ENCODE results near the gene GON4L. TPM values are rescaled to one million over a fixed set of nuclear protein-coding genes. Genes with fewer than 3 reads are reported as not detected.

The GON4L gene
- total RNA-seq, 1 experiment from 2014 or later, result 54.4 TPM

GRCh38 chr1:155834296-155834926, 22.6 kb downstream of the GON4L start:
- POLR2A ChIA-PET, result no interaction called here

GRCh38 chr1:155833665-155834295, 23.2 kb downstream of the GON4L start:
- Mint-ChIP-seq H3K4me1 (peaks cover 10% of the 10 kb centered on the region), H3K27ac (peak overlapping the region; percentile 91), H3K9me3 (peaks cover 15% of the 10 kb centered on the region), H3K36me3 (peaks cover 36% of the 10 kb centered on the region), H3K4me3 (no peak overlapping the region), H3K27me3 (ENCODE audit: low read depth) (no peaks in the 10 kb centered on the region)
- DNase-seq (ENCODE audit: low spot score) (no peak), ATAC-seq (no peak)
- CTCF ChIA-PET, result no interaction called here
- TF ChIP-seq CREB1 (CRISPR knock-in tag; IDR thresholded peaks at IDR 0.05), result no peak
- POLR2A ChIA-PET, result no interaction called here

More at GRCh38 chr1:155834296-155834926, 22.6 kb downstream of the GON4L start:
- H3K9me3 Mint-ChIP-seq, result peaks cover 15% of the 10 kb centered on the region
- peak; percentile 90 for ATAC-seq
- peak overlapping the region; percentile 91 for H3K27ac Mint-ChIP-seq
- DNase-seq (ENCODE audit: low spot score), result peak; percentile 13
- H3K36me3 Mint-ChIP-seq, result peaks cover 36% of the 10 kb centered on the region
- no peaks in the 10 kb centered on the region for H3K27me3 Mint-ChIP-seq (ENCODE audit: low read depth)
- peaks cover 10% of the 10 kb centered on the region for H3K4me1 Mint-ChIP-seq
- no peak overlapping the region for H3K4me3 Mint-ChIP-seq
- no peak for TF ChIP-seq PRRX2 (CRISPR knock-in tag; IDR thresholded peaks at IDR 0.05)
- no peak for TF ChIP-seq TP53 (CRISPR knock-in tag; IDR thresholded peaks at IDR 0.05)
- no peak for TF ChIP-seq HMGA2 (CRISPR knock-in tag; IDR thresholded peaks at IDR 0.05)
- no peak for TF ChIP-seq FOXK1 (CRISPR knock-in tag; IDR thresholded peaks at IDR 0.05)
- TF ChIP-seq, protein P1, sequence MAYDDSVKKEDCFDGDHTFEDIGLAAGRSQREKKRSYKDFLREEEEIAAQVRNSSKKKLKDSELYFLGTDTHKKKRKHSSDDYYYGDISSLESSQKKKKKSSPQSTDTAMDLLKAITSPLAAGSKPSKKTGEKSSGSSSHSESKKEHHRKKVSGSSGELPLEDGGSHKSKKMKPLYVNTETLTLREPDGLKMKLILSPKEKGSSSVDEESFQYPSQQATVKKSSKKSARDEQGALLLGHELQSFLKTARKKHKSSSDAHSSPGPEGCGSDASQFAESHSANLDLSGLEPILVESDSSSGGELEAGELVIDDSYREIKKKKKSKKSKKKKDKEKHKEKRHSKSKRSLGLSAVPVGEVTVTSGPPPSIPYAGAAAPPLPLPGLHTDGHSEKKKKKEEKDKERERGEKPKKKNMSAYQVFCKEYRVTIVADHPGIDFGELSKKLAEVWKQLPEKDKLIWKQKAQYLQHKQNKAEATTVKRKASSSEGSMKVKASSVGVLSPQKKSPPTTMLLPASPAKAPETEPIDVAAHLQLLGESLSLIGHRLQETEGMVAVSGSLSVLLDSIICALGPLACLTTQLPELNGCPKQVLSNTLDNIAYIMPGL (CRISPR knock-in tag; IDR thresholded peaks at IDR 0.05), result no peak
- TF ChIP-seq, protein P2, sequence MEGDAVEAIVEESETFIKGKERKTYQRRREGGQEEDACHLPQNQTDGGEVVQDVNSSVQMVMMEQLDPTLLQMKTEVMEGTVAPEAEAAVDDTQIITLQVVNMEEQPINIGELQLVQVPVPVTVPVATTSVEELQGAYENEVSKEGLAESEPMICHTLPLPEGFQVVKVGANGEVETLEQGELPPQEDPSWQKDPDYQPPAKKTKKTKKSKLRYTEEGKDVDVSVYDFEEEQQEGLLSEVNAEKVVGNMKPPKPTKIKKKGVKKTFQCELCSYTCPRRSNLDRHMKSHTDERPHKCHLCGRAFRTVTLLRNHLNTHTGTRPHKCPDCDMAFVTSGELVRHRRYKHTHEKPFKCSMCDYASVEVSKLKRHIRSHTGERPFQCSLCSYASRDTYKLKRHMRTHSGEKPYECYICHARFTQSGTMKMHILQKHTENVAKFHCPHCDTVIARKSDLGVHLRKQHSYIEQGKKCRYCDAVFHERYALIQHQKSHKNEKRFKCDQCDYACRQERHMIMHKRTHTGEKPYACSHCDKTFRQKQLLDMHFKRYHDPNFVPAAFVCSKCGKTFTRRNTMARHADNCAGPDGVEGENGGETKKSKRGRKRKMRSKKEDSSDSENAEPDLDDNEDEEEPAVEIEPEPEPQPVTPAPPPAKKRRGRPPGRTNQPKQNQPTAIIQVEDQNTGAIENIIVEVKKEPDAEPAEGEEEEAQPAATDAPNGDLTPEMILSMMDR (IDR thresholded peaks at IDR 0.05), result no peak
- CTCF ChIA-PET, result no interaction called here

GRCh38 chr1:155831279-155831976, 25.6 kb downstream of the GON4L start:
- peaks cover 34% of the 10 kb centered on the region for H3K36me3 Mint-ChIP-seq
- DNase-seq (ENCODE audit: low spot score) (no peak), ATAC-seq (no peak)
- no peak overlapping the region for H3K4me3 Mint-ChIP-seq
- POLR2A ChIA-PET, result no interaction called here
- CTCF ChIA-PET, result no interaction called here
- peaks cover 10% of the 10 kb centered on the region for H3K4me1 Mint-ChIP-seq
- peaks cover 15% of the 10 kb centered on the region for H3K9me3 Mint-ChIP-seq
- no peak overlapping the region for H3K27ac Mint-ChIP-seq
- H3K27me3 Mint-ChIP-seq (ENCODE audit: low read depth), result no peaks in the 10 kb centered on the region
- TF ChIP-seq TEAD1 (CRISPR knock-in tag; IDR thresholded peaks at IDR 0.05), result no peak
- no peak for TF ChIP-seq AFF4 (CRISPR knock-in tag; IDR thresholded peaks at IDR 0.05; ENCODE audit: borderline replicate concordance)
- TF ChIP-seq ETV6 (CRISPR knock-in tag; IDR thresholded peaks at IDR 0.05), result no peak
- TF ChIP-seq, protein P3, sequence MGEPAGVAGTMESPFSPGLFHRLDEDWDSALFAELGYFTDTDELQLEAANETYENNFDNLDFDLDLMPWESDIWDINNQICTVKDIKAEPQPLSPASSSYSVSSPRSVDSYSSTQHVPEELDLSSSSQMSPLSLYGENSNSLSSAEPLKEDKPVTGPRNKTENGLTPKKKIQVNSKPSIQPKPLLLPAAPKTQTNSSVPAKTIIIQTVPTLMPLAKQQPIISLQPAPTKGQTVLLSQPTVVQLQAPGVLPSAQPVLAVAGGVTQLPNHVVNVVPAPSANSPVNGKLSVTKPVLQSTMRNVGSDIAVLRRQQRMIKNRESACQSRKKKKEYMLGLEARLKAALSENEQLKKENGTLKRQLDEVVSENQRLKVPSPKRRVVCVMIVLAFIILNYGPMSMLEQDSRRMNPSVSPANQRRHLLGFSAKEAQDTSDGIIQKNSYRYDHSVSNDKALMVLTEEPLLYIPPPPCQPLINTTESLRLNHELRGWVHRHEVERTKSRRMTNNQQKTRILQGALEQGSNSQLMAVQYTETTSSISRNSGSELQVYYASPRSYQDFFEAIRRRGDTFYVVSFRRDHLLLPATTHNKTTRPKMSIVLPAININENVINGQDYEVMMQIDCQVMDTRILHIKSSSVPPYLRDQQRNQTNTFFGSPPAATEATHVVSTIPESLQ (CRISPR knock-in tag; IDR thresholded peaks at IDR 0.05), result no peak
- TF ChIP-seq EMX1 (CRISPR knock-in tag; IDR thresholded peaks at IDR 0.05), result no peak
- TF ChIP-seq E2F4 (CRISPR knock-in tag; IDR thresholded peaks at IDR 0.05; ENCODE audit: borderline replicate concordance, low read depth), result no peak
- TF ChIP-seq ATF2 (CRISPR knock-in tag; IDR thresholded peaks at IDR 0.05; ENCODE audit: borderline replicate concordance, low read depth), result no peak
- TF ChIP-seq MYBL2 (CRISPR knock-in tag; IDR thresholded peaks at IDR 0.05), result no peak
